OCI-LY7 (cell line): ENCODE results near the gene PRKD2. TPM values are rescaled to one million over a fixed set of nuclear protein-coding genes. Genes with fewer than 3 reads are reported as not detected.
A peak's percentile ranks its signal among the peaks of the same experiment; 100 is the strongest.

Experiments
- BruUV-seq: library from RNA; stranded (reverse); fragments of 400-500 nt; replicated peaks from 2 replicates; lab custom pipeline; 2021; lab: Mats Ljungman, UMichigan
- CTCF ChIA-PET: fragments of 300-600 bp; sonication (Branson Sonifier 250); formaldehyde crosslinking; loops from one replicate; lab custom pipeline; 2022; ENCODE audit warnings: antibody characterized with exemption; ENCODE audit not compliant: unreplicated experiment; lab: Charles Lee
- POLR2A ChIA-PET: fragments of 300-600 bp; sonication (Branson Sonifier 250); formaldehyde crosslinking; loops from one replicate; lab custom pipeline; 2022; ENCODE audit warnings: antibody characterized with exemption; lab: Charles Lee
- DNase-seq: peaks from one replicate; pipeline ENCODE4 v3.0.0-alpha.2; 2015; ENCODE audit warnings: low spot score
- H2AFZ ChIP-seq: fragments of 200-600 bp; sonication (generic), shearing (Covaris generic); 2 replicates; pipeline ENCODE4 v1.6.1; 2014; ENCODE audit warnings: mild to moderate bottlenecking, antibody characterized with exemption, low read length, moderate library complexity
- H3K27ac ChIP-seq: fragments of 200-600 bp; sonication (generic); 2 replicates; pipeline ENCODE4 v1.5.1; 2014; ENCODE audit warnings: mixed run types, low read depth, mild to moderate bottlenecking, moderate library complexity, low read length, inconsistent platforms; ENCODE audit not compliant: poor library complexity, severe bottlenecking
- H3K36me3 ChIP-seq: fragments of 200-600 bp; sonication (generic); 2 replicates; pipeline ENCODE4 v1.6.1; 2014; ENCODE audit warnings: mild to moderate bottlenecking, antibody characterized with exemption, low read length, moderate library complexity, mixed read lengths; ENCODE audit not compliant: insufficient read depth
- H3K4me1 ChIP-seq: fragments of 200-600 bp; sonication (generic); 2 replicates; pipeline ENCODE4 v1.5.1; 2014; ENCODE audit warnings: mild to moderate bottlenecking, low read length; ENCODE audit not compliant: insufficient read depth, poor library complexity, severe bottlenecking
- H3K4me2 ChIP-seq: fragments of 200-600 bp; sonication (generic); 2 replicates; pipeline ENCODE4 v1.6.1; 2014; ENCODE audit warnings: mild to moderate bottlenecking, low read length
- H3K4me3 ChIP-seq: fragments of 200-600 bp; sonication (generic); 2 replicates; pipeline ENCODE4 v1.5.1; 2014; ENCODE audit warnings: mild to moderate bottlenecking, low read depth, low read length; ENCODE audit not compliant: poor library complexity, severe bottlenecking
- H3K79me2 ChIP-seq: fragments of 200-600 bp; sonication (generic); 2 replicates; pipeline ENCODE4 v1.6.1; 2016; ENCODE audit warnings: low read depth, mild to moderate bottlenecking, low read length, moderate library complexity, mixed read lengths; ENCODE audit not compliant: insufficient read depth
- H3K9me2 ChIP-seq: fragments of 200-600 bp; sonication (generic); 2 replicates; pipeline ENCODE4 v1.6.1; 2016; ENCODE audit warnings: mild to moderate bottlenecking, low read length, mixed read lengths; ENCODE audit not compliant: insufficient read depth
- H3K9me3 ChIP-seq: fragments of 200-600 bp; sonication (generic); 2 replicates; pipeline ENCODE4 v1.6.1; 2014; ENCODE audit warnings: mild to moderate bottlenecking, mixed run types, low read length, mixed read lengths
- H4K20me1 ChIP-seq: fragments of 200-600 bp; sonication (generic); 2 replicates; pipeline ENCODE4 v1.6.1; 2014; ENCODE audit warnings: mild to moderate bottlenecking, antibody characterized with exemption, low read length, moderate library complexity, mixed read lengths; ENCODE audit not compliant: insufficient read depth
- CTCF ChIP-seq: fragments of 200-600 bp; sonication (generic); conservative IDR thresholded peaks from 2 replicates; pipeline ENCODE4 v1.5.1; 2014; ENCODE audit warnings: mild to moderate bottlenecking, antibody characterized with exemption, low read length, moderate library complexity, mixed read lengths
- EZH2phosphoT487 ChIP-seq: fragments of 200-600 bp; sonication (generic); IDR thresholded peaks from 2 replicates; pipeline ENCODE4 v1.6.1; 2018; ENCODE audit warnings: low read depth, borderline replicate concordance, mild to moderate bottlenecking, mixed run types, antibody characterized with exemption, low read length, moderate library complexity, mixed read lengths
- intact Hi-C: fragments of 100-400 bp; cut with micrococcal nuclease; formaldehyde crosslinking; loops from one replicate; pipeline ENCODE4 v1.10.0; 2022; ENCODE audit not compliant: unreplicated experiment
- total RNA-seq, 2 experiments: library from RNA; depleted of rRNA in 1 of 2; stranded (reverse); fragments of >200 nt in 1 of 2; shearing (Covaris generic) in 1 of 2; gene quantifications; 2 replicates each; pipeline ENCODE4 v1.2.3, GENCODE V29; 2014 to 2022

Gene PRKD2
- total RNA-seq, 2 experiments from 2014 or later = 30.5 to 89.2 TPM

- intact Hi-C loops = loop anchor here (5.0 kb wide), 2 partner anchors 67 to 237 kb away; no protein-coding TSS in a partner anchor
- Histone ChIP-seq H2AFZ (no peak overlapping the region), H3K4me2 (no peak overlapping the region), H3K36me3 (peaks cover 20% of the 10 kb centered on the region; the same call in 1 of the 2 replicates), H3K27ac (no peak overlapping the region), H3K4me3 (no peak overlapping the region), H3K9me3 (no peaks in the 10 kb centered on the region), H3K79me2 (no peaks in the 10 kb centered on the region), H3K9me2 (no peaks in the 10 kb centered on the region), H3K4me1 (peaks cover 18% of the 10 kb centered on the region), H4K20me1 (no peaks in the 10 kb centered on the region)
- POLR2A ChIA-PET = no interaction called here
- DNase-seq = no peak
- TF ChIP-seq EZH2phosphoT487 (no peak), CTCF (no peak)
- BruUV-seq = no TSS peak
- CTCF ChIA-PET = no interaction called here
These were observed 38.4 kb upstream of the PRKD2 start for GRCh38 chr19:46755077-46755852.

GRCh38 chr19:46753420-46754155, 36.7 kb upstream of the PRKD2 start:
- Histone ChIP-seq H3K9me2 (no peaks in the 10 kb centered on the region), H3K4me1 (peaks cover 24% of the 10 kb centered on the region), H3K27ac (no peak overlapping the region), H2AFZ (no peak overlapping the region), H3K4me2 (0 out of 2 replicates have a peak overlapping the region, but pooled peaks have one; percentile 12), H3K36me3 (peaks cover 26% of the 10 kb centered on the region; the same call in 1 of the 2 replicates), H4K20me1 (no peaks in the 10 kb centered on the region), H3K9me3 (no peaks in the 10 kb centered on the region), H3K79me2 (no peaks in the 10 kb centered on the region), H3K4me3 (no peak overlapping the region)
- CTCF ChIA-PET = interaction anchor here (1.0 kb wide), 1 partner anchor 88 kb away, joined by 3 read pairs; no protein-coding TSS in a partner anchor
- intact Hi-C loops = no loop called here
- no TSS peak for BruUV-seq
- DNase-seq = peak; percentile 81
- POLR2A ChIA-PET = no interaction called here
- peak; percentile 87 for TF ChIP-seq CTCF
- TF ChIP-seq EZH2phosphoT487 = no peak
